Measurements from ENCODE around the gene SHISA7.

GRCh38 chr19:55478364-55478763 is 35.3 kb upstream of the SHISA7 start:
- TF ChIP-seq POLR2A (IDR thresholded peaks at IDR 0.05) (no peak), CTCF (IDR thresholded peaks at IDR 0.05) (no peak)

Data from esophagus squamous epithelium (tissue), 4 donors.